Stimulated activated CD8-positive, alpha-beta memory T cell treated with anti-CD3 and anti-CD28 coated beads, Interleukin-7, amount 100 ng/mL, for 48 hours (primary cell): ENCODE measurements around the gene DLGAP5.

ENCODE experiments used
- DNase-seq, 2 donors: peaks; one replicate each; pipeline ENCODE4 v3.0.0-alpha.2; 2020; ENCODE audit warnings: low read depth in 1 of 2; ENCODE audit errors: extremely low read depth in 1 of 2

The DLGAP5 gene

DNA sequence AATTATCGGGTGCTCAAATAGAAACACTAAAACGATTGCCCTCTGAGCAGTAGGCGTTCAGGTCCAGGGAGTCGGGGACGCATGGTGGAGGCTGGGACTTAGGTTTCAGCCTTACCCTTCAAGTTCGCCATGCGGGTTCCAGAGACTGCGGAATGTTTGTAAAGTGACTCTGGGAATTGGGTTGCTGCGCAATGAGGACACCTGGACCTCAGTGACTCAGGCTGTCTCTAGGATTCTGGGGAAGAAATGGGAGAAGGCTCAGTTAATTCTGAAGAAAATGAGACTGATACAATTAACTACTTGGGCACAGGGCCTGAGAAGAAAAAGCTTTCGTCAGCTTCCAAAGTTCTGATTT lies 61.2 kb downstream of the DLGAP5 start:
- no peak for DNase-seq

GRCh38 chr14:55129428-55130195 lies 61.8 kb downstream of the DLGAP5 start:
- peak in 1 of 2 donors; percentile 26 for DNase-seq

GRCh38 chr14:55129086-55129427 lies 62.3 kb downstream of the DLGAP5 start, which contains the start of gene LGALS3:
Gene LGALS3, plus strand, starts transcription at chr14:55129252. Its CDS starts 8,122 bp downstream, at chr14:55137374.
- no peak for DNase-seq

GRCh38 chr14:55128386-55129085 lies 62.8 kb downstream of the DLGAP5 start:
- DNase-seq: no peak

DNA sequence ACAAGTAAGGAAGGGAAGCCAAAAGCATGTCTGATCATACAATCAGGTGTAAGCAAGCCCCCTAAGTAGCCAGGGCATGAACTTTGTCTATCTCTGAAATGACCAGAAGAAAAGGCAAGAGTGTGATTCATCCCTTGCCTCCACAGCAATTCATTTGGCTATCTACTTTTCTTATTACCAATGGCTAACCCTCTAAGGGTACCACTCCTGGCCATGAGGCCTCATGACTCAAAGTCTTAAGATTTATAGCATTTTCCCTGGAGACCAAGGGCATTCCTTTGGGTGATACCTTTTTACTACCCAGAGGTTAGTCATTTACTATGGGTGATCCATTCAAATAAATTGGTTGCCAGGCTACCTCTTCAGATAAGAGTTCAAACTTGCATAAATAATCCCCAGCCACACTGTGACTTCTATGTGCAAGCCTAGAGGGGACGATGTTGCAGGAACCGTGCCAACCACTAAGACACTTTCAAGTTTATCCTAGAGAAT lies 63.9 kb downstream of the DLGAP5 start:
- DNase-seq: no peak

DNA sequence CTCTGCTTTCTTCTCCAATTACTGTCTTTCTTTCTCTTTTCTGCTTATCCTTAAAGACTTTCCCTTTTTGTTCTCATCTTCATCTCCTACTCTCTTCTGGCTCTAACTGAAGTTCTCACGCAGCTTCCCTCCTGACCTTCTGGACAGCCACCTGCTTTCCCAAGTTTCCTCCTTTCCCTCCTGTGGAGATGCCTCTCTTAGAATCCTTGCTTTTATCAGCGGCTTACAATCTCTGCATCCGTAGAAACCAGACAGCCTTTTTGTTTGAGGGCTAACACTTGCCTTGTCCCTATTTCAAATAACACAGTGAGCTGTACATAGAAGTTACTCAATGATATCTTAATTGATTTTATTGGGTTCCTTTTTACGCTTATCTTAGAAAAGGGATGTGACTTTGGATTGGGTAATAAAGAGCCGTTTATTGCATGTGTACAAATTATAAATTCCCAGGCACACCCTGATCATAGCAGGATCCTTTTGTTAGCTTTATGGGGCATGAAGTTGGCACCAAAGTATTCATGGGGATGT lies 64.4 kb downstream of the DLGAP5 start:
- DNase-seq: no peak

DNA sequence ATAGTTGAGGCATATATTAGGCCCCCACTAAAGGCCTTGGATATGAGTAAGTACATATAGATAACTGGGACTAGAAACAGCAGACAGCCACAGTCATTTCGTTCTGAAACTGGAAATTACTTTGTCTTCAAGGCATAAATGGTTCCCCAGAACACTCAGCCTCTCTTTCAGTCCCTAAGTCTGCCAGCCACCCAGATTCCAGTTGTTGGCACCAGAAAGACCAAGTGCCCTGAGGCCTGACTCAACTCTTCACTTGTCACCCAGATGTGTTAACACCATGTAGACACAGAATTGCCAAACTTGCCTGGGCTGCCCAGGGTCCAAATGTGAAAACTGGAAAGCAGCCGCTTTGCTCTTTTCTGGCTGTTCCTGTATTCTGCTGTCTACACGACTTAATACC lies 65.4 kb downstream of the DLGAP5 start:
- no peak for DNase-seq

DNA sequence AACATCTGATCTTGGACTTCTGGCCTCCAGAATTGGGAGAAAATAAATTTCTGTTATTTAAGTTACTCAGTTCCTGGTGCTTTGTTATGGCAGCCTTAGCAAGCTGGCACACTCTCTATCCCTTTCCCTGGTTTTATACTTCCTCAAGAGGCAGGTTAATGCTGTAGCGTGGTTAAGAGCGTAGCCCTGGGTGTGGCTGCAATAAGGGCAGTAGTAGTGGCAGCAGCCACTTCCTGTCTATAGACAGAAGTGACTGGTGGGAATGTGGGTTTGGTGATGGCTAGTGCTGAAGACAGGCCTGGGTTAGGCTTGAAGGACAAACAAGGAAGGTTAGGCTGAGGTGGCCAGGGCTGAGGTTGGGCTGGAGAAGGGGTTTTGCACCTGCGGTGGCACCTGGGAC lies 66.0 kb downstream of the DLGAP5 start:
- no peak for DNase-seq

DNA sequence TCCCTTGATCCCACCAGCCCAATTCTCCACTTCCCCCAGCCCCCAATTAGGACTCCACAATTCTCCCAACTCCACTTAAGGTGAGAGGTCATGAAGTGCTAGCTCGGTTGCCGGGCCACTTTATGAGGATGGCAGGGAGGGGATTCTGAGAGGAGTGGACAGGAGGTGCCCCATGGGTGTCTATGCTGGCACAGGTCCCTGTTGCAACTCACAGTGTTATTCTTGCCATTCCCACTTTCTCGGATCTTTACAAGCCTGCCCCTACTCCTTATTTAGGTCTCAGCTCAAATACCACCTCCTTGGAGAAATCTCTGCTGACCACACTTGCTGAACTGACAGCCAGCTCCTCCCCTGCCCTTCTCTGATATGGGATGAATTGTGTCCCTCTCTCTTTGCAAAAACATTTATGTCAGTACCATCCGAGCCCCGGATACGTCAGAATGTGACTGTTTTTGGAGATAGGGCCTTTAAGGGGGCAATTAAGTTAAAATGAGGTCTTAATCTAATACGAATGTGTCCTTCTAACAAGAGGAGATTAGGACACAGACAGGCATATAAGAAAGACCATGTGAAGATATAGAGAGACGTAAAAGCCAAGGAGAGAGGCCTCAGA lies 66.5 kb downstream of the DLGAP5 start:
- DNase-seq: no peak

GRCh38 chr14:55123852-55124639 lies 67.3 kb downstream of the DLGAP5 start:
- DNase-seq: no peak

DNA sequence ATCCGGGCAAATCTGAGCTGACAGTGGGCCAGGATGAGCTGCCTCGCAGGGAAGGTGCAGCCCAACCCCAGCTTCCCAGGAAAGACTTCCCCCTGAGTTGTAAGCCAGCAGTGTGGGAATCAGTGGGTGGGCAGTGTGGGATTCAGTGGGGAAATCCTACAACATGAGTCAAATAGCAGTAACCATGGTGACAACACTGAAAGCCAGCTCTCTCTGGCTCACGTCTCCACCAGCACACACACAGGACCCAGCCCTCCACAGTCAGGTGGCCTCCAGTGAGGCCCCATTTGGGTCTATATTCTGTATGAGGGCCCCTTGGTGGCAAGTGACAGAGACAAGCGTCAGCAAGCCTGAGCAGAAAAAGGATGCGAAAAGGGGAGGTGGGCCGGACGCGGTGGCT lies 68.3 kb downstream of the DLGAP5 start:
- DNase-seq: no peak

- DNase-seq: no peak
These were observed 68.9 kb downstream of the DLGAP5 start for GRCh38 chr14:55122440-55122986.

GRCh38 chr14:55121628-55122439 lies 69.6 kb downstream of the DLGAP5 start:
- no peak for DNase-seq

- DNase-seq: no peak
These were observed 70.6 kb downstream of the DLGAP5 start for GRCh38 chr14:55120571-55121495.

DNA sequence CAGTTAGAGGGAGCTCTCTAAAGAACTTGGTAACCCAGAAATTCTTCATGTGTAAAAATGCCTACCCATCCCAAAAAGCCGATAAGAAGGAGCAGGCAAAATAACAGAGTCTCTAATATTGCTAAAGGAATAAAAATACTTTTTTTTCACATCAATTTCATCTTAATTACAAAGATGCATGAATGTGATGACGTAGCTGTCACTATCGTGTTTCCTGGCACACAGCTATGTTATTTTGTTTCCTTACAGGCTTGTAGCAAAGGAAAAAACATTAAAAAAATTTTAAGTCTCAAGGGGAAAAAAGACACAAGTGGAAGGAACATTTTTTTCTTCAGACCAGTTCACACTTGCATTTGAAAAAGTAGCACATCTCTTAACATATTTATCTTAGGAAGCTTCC lies 72.6 kb downstream of the DLGAP5 start:
- DNase-seq: no peak

DNA sequence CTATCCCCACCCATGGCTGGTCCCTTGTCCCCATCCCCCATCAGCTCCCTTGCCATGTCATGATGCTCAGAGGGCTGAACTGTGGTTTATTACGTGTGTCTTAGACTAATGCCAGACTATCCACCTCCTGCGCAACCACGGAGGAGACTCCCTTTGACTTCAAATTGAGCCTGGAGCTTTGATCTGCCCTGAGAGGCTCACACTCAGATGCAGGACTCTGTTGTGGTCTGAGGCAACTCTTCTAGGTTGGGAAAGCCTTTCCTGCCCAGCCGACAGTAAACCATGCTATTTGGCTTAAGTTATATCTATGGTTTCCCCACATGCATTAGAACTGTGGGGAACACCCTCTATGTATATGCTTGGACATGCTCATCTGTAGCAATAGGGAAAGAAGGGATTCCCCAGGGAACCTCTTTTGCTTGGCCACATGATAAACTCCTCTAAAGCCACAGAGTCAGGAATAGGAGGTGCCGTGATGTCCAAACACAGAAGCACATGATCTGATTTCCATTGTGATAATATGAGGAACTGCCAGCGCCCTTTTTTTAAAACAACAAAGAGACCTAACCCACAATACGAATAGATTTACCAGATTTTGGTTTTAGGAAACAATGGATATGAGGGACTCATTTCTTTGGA lies 73.5 kb downstream of the DLGAP5 start:
- no peak for DNase-seq

GRCh38 chr14:55116246-55117030 lies 74.9 kb downstream of the DLGAP5 start:
- DNase-seq: no peak
